ENCODE measurements around the gene LY86.

GRCh38 chr6:6546318-6547109, 42.0 kb upstream of the LY86 start:
- TF ChIP-seq CBX3 (IDR thresholded peaks at IDR 0.05; ENCODE audit: borderline replicate concordance, low read depth) (no peak), YY1 (IDR thresholded peaks at IDR 0.05; ENCODE audit: low read depth, low read length) (no peak; the same call in 1 of the 2 replicates), POLR2AphosphoS5 (IDR thresholded peaks at IDR 0.05; ENCODE audit: low read length) (peak; percentile 52; the same call in 1 of the 2 replicates), CREB1 (IDR thresholded peaks at IDR 0.05; ENCODE audit: low read depth) (no peak; the same call in 1 of the 2 replicates), TAF1 (IDR thresholded peaks at IDR 0.05; ENCODE audit: borderline replicate concordance, low read depth, low read length) (no peak)

Data from GM12878 (cell line).